K562 (cell line): ENCODE measurements around the gene ITPKB. TPM values are rescaled to one million over a fixed set of nuclear protein-coding genes. Genes with fewer than 3 reads are reported as not detected.

Experiments used
- ATAC-seq: fragments of 200-7000 bp; cut with Tn5 transposase; 3 replicates; pipeline ENCODE4 v1.9.1; 2020; ENCODE audit warnings: moderate library complexity
- BruUV-seq: library from RNA; stranded (reverse); fragments of 400-500 nt; replicated peaks from 2 replicates; lab custom pipeline; 2021; lab: Mats Ljungman, UMichigan
- CTCF ChIA-PET: fragments of 300-600 bp; formaldehyde crosslinking; extraction: SDS; loops from one replicate; lab custom pipeline; 2021; ENCODE audit warnings: low intra/inter-chr PET ratio; lab: Yijun Ruan, JAX
- POLR2A ChIA-PET: fragments of 300-600, 350-650 bp; sonication (Branson Sonifier 250); formaldehyde crosslinking; extraction: SDS; loops from one replicate; lab custom pipeline; 2021; ENCODE audit warnings: antibody characterized with exemption, inconsistent platforms; lab: Yijun Ruan, JAX
- DNase-seq, 4 experiments: peaks; one replicate each; pipeline versions ENCODE4 v3.0.0 to v3.0.0-alpha.2; 2011 to 2018; ENCODE audit warnings: low spot score in 3 of 4, mixed read lengths in 3 of 4; ENCODE audit errors: extremely low read depth in 1 of 4
- FAIRE-seq: peaks from 2 replicates; lab custom pipeline; 2011; peaks lifted over from hg19 to GRCh38; lab: Jason Lieb, UNC
- H2AFZ ChIP-seq: 2 replicates; pipeline ENCODE4 v1.6.0; 2011; ENCODE audit warnings: low read depth, low read length, control low read depth, inconsistent platforms
- H3K27ac ChIP-seq: fragments of 200-600 bp; 3 replicates; pipeline ENCODE4 v1.8.0; 2011; ENCODE audit warnings: low read depth, mild to moderate bottlenecking, control low read depth, inconsistent platforms, low read length, moderate library complexity, mixed read lengths; ENCODE audit errors: extremely low read depth
- H3K27me3 ChIP-seq, 2 experiments: fragments of 300-600 bp in 1 of 2; 2 replicates in 1 of 2; 3 replicates in 1 of 2; pipeline versions ENCODE4 v1.6.0 to v1.8.0; 2011; ENCODE audit warnings: inconsistent platforms in 2 of 2, low read length in 2 of 2, mild to moderate bottlenecking in 1 of 2, mixed read lengths in 1 of 2, moderate library complexity in 1 of 2; ENCODE audit not compliant: control insufficient read depth in 2 of 2, insufficient read depth in 2 of 2
- H3K36me3 ChIP-seq: fragments of 300-600 bp; 3 replicates; pipeline ENCODE4 v1.8.0; 2011; ENCODE audit warnings: mild to moderate bottlenecking, low read length, inconsistent platforms; ENCODE audit not compliant: control insufficient read depth, insufficient read depth
- H3K4me1 ChIP-seq, 2 experiments: fragments of 200-600 bp in 1 of 2; replicated peaks in 1 of 2; 2 replicates in 1 of 2; 3 replicates in 1 of 2; pipeline versions ENCODE4 v1.5.1 to v1.8.0; 2011; ENCODE audit warnings: inconsistent platforms in 2 of 2, low read length in 2 of 2, mild to moderate bottlenecking in 1 of 2, mixed read lengths in 1 of 2, moderate library complexity in 1 of 2; ENCODE audit not compliant: control insufficient read depth in 2 of 2, insufficient read depth in 2 of 2
- H3K4me2 ChIP-seq: 2 replicates; pipeline ENCODE4 v1.6.1; 2011; ENCODE audit warnings: low read length, control low read depth, inconsistent platforms, mixed read lengths; ENCODE audit not compliant: insufficient read depth
- H3K4me3 ChIP-seq: fragments of 200-600 bp; sonication (generic), shearing (Covaris generic); 2 replicates; pipeline ENCODE4 v1.5.1; 2016; ENCODE audit warnings: control low read depth, inconsistent platforms
- H3K79me2 ChIP-seq: fragments of 200-600 bp; 3 replicates; pipeline ENCODE4 v1.8.0; 2011; ENCODE audit warnings: low read length, inconsistent platforms; ENCODE audit not compliant: control insufficient read depth, insufficient read depth
- H3K9ac ChIP-seq, 2 experiments: 2 replicates each; pipeline versions ENCODE4 v1.6.0 to v1.6.1; 2011; ENCODE audit warnings: low read depth in 2 of 2, low read length in 2 of 2, control low read depth in 1 of 2, inconsistent platforms in 1 of 2, mild to moderate bottlenecking in 1 of 2, mixed read lengths in 1 of 2; ENCODE audit not compliant: insufficient read depth in 1 of 2
- H3K9me1 ChIP-seq: one replicate; pipeline ENCODE4 v1.6.0; 2011; ENCODE audit warnings: inconsistent platforms, mild to moderate bottlenecking, low read length, moderate library complexity; ENCODE audit not compliant: control insufficient read depth, insufficient read depth
- H3K9me3 ChIP-seq: replicated peaks from 2 replicates; pipeline ENCODE4 v1.5.1; 2011; ENCODE audit warnings: low read depth, low read length, inconsistent platforms; ENCODE audit not compliant: control insufficient read depth, insufficient read depth
- H4K20me1 ChIP-seq: replicated peaks from 2 replicates; pipeline ENCODE4 v1.6.1; 2011; ENCODE audit warnings: low read length, inconsistent platforms, mixed read lengths; ENCODE audit not compliant: control insufficient read depth, insufficient read depth
- BCL6 ChIP-seq: fragments of 250-450 bp; sonication (Bioruptor Pico); IDR thresholded peaks from 2 replicates; pipeline ENCODE4 v1.4.0; 2020
- DNMT1 ChIP-seq: fragments of 450-650 bp; IDR thresholded peaks from 2 replicates; pipeline ENCODE4 v1.6.1; 2016; ENCODE audit warnings: antibody characterized with exemption, mild to moderate bottlenecking
- FOXP4 ChIP-seq: sonication (generic); formaldehyde crosslinking; IDR thresholded peaks from 2 replicates; pipeline ENCODE4 v1.8.0; 2022; ENCODE audit warnings: mild to moderate bottlenecking, missing genetic modification reagents, borderline replicate concordance
- HNRNPK ChIP-seq: fragments of 200-400 bp; formaldehyde crosslinking; IDR thresholded peaks from one replicate; pipeline ENCODE4 v1.6.1; 2018; ENCODE audit warnings: mild to moderate bottlenecking, low read depth, low read length; ENCODE audit not compliant: poor library complexity, severe bottlenecking
- LARP7 ChIP-seq: fragments of 450-650 bp; IDR thresholded peaks from 2 replicates; pipeline ENCODE4 v1.6.1; 2016
- PREB ChIP-seq: sonication (generic); formaldehyde crosslinking; IDR thresholded peaks from 2 replicates; pipeline ENCODE4 v1.8.1; 2023; ENCODE audit warnings: mild to moderate bottlenecking, missing genetic modification reagents
- SMARCE1 ChIP-seq: fragments of 450-650 bp; IDR thresholded peaks from 2 replicates; pipeline ENCODE4 v1.7.1; 2016; ENCODE audit warnings: mild to moderate bottlenecking
- SOX6 ChIP-seq: fragments of 450-650 bp; IDR thresholded peaks from 2 replicates; pipeline ENCODE4 v1.6.1; 2014; ENCODE audit warnings: mild to moderate bottlenecking
- TFAM ChIP-seq: fragments of 250-450 bp; sonication (Bioruptor Pico); conservative IDR thresholded peaks from 2 replicates; pipeline ENCODE4 v1.5.0; 2021; ENCODE audit warnings: mild to moderate bottlenecking, moderate library complexity
- ZC3H11A ChIP-seq: IDR thresholded peaks from 2 replicates; pipeline ENCODE4 v1.6.1; 2012; ENCODE audit warnings: low read depth, low read length, improper control_type of control experiment
- ZC3H4 ChIP-seq: sonication (generic); formaldehyde crosslinking; IDR thresholded peaks from 2 replicates; pipeline ENCODE4 v1.9.0; 2021; ENCODE audit warnings: missing genetic modification reagents, borderline replicate concordance
- ZNF263 ChIP-seq: sonication (generic); formaldehyde crosslinking; IDR thresholded peaks from 2 replicates; pipeline ENCODE4 v1.8.0; 2022; ENCODE audit warnings: mild to moderate bottlenecking, missing genetic modification reagents, borderline replicate concordance
- ZNF280B ChIP-seq: fragments of 250-450 bp; sonication (Bioruptor Pico); IDR thresholded peaks from 2 replicates; pipeline ENCODE4 v1.5.1; 2021; ENCODE audit warnings: mild to moderate bottlenecking
- ZZZ3 ChIP-seq: fragments of 450-650 bp; IDR thresholded peaks from 2 replicates; pipeline ENCODE4 v1.6.1; 2016; ENCODE audit warnings: antibody characterized with exemption, mild to moderate bottlenecking, moderate library complexity
- WGBS: fragments of 100-300 bp; shearing (Covaris generic); methylation state at CpG from one replicate; pipeline ENCODE4 v1.1.6; 2016; ENCODE audit warnings: low coverage, mixed read lengths; ENCODE audit not compliant: insufficient coverage; ENCODE audit errors: missing lambda C conversion rate; 5-methylcytosine and 5-hydroxymethylcytosine counted together
- in situ Hi-C: fragments of 300-500 bp; cut with MboI; formaldehyde crosslinking; loops from 4 replicates; pipeline ENCODE4 v1.15.0; 2018; ENCODE audit warnings: inconsistent platforms, mixed read lengths
- intact Hi-C: fragments of 100-400 bp; cut with micrococcal nuclease; formaldehyde crosslinking; loops from 2 replicates; pipeline ENCODE4 v1.14.2; 2022
- polyA plus RNA-seq, 8 experiments: library from polyadenylated mRNA; depleted of rRNA in 4 of 8; stranded (reverse) in 5 of 8; unstranded in 3 of 8; fragments of >200 nt; fragmentation: Nextera tagmentation in 2 of 8; fragmentation: Illumina TruSeq in 1 of 8; extraction: Ambion mirVana in 2 of 8; extraction: Trizol in 1 of 8; gene quantifications; 2 replicates each; pipeline versions ENCODE4 v1.2.1 to v1.2.3, GENCODE V29; 2011 to 2014; ENCODE audit warnings: inconsistent platforms in 1 of 8, missing spikeins in 1 of 8
- total RNA-seq, 7 experiments: library from RNA; depleted of rRNA in 6 of 7; stranded (reverse); fragments of >200 nt in 6 of 7; fragmentation: Illumina TruSeq in 2 of 7; extraction: Trizol in 2 of 7; gene quantifications; 2 replicates each; pipeline versions ENCODE4 v1.2.1 to v1.2.3, GENCODE V29; 2011 to 2021; ENCODE audit warnings: low replicate concordance in 1 of 7
- TF ChIP-seq, protein P1 (sequence below): fragments of 200-800 bp; sonication (Bioruptor generic); IDR thresholded peaks from 2 replicates; pipeline ENCODE4 v1.6.1; 2017; ENCODE audit warnings: missing genetic modification characterization, missing compliant biosample characterization
- TF ChIP-seq, protein P2 (sequence below): sonication (generic); formaldehyde crosslinking; IDR thresholded peaks from 2 replicates; pipeline ENCODE4 v1.9.0; 2022; ENCODE audit warnings: mild to moderate bottlenecking, missing genetic modification reagents

The ITPKB gene
- total and polyA plus RNA-seq, 9 of the 15 experiments (the other 6 are each of a cell fraction or from before 2014, with no cell fraction given) = 0.01 to 0.22 TPM; not detected in 7

- no peak for DNase-seq
- ATAC-seq = no peak
- Histone ChIP-seq H3K4me1 (peaks cover 8 to 38% of the 10 kb centered on the region in 2 experiments; a peak in 4 of 5 replicates), H3K9ac (no peak overlapping the region), H2AFZ (no peak overlapping the region), H3K79me2 (no peaks in the 10 kb centered on the region), H3K36me3 (no peaks in the 10 kb centered on the region), H3K27me3 (peaks cover 51 to 93% of the 10 kb centered on the region in 2 experiments), H3K4me3 (no peak overlapping the region), H3K27ac (no peak overlapping the region), H3K9me3 (no peaks in the 10 kb centered on the region), H3K4me2 (no peak overlapping the region), H3K9me1 (no peaks in the 10 kb centered on the region), H4K20me1 (0 out of 2 replicates have a peak, but pooled peaks cover 10% of the 10 kb centered on the region)
- BruUV-seq = no TSS peak
- ChIA-PET POLR2A (interaction anchor here (0.6 to 1.2 kb wide), 3 partner anchors 10 to 1202 kb away, joined by 3 to 4 read pairs (median 3); no protein-coding TSS in a partner anchor), CTCF (interaction anchor here (0.7 kb wide), 1 partner anchor 191 kb away, joined by 3 read pairs; no protein-coding TSS in a partner anchor)
- intact Hi-C loops = loop anchor here (5.0 kb wide), 1 partner anchor 39 kb away; no protein-coding TSS in a partner anchor
- no peak for FAIRE-seq
- TF ChIP-seq ZC3H11A (no peak), HNRNPK (no peak), TFAM (CRISPR knock-in tag) (no peak), SMARCE1 (no peak), ZZZ3 (no peak), LARP7 (no peak), ZNF263 (no peak), PREB (CRISPR knock-in tag) (no peak), ZNF280B (CRISPR knock-in tag) (no peak), ZC3H4 (no peak), SOX6 (no peak), DNMT1 (no peak), FOXP4 (no peak), BCL6 (CRISPR knock-in tag) (no peak)
- TF ChIP-seq, protein P1, sequence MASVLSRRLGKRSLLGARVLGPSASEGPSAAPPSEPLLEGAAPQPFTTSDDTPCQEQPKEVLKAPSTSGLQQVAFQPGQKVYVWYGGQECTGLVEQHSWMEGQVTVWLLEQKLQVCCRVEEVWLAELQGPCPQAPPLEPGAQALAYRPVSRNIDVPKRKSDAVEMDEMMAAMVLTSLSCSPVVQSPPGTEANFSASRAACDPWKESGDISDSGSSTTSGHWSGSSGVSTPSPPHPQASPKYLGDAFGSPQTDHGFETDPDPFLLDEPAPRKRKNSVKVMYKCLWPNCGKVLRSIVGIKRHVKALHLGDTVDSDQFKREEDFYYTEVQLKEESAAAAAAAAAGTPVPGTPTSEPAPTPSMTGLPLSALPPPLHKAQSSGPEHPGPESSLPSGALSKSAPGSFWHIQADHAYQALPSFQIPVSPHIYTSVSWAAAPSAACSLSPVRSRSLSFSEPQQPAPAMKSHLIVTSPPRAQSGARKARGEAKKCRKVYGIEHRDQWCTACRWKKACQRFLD (CRISPR knock-in tag) = no peak
- TF ChIP-seq, protein P2, sequence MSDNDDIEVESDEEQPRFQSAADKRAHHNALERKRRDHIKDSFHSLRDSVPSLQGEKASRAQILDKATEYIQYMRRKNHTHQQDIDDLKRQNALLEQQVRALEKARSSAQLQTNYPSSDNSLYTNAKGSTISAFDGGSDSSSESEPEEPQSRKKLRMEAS (CRISPR knock-in tag) = no peak
- WGBS = 3% methylated on average over 16 of the region's 16 CpGs
- in situ Hi-C loops = loop anchor here (5.0 to 10.0 kb wide), 3 partner anchors 189 to 1316 kb away; no protein-coding TSS in a partner anchor
Observed at GRCh38 chr1:226638608-226639007, 100.5 kb downstream of the ITPKB start.
